GM20431 (cell line): Measurements from ENCODE around the gene ROR2.
"Not testable (repeated sequence)": the region's sequence is repeated elsewhere in the genome, so short reads cannot be mapped to it uniquely, and the experiment has no call there.

Source experiments
- in situ Hi-C: fragments of 300-500 bp; cut with MseI, MboI; formaldehyde crosslinking; loops from one replicate; pipeline ENCODE4 v1.15.0; 2020; ENCODE audit warnings: low sequenced_read_pairs; ENCODE audit not compliant: unreplicated experiment

Gene ROR2

DNA sequence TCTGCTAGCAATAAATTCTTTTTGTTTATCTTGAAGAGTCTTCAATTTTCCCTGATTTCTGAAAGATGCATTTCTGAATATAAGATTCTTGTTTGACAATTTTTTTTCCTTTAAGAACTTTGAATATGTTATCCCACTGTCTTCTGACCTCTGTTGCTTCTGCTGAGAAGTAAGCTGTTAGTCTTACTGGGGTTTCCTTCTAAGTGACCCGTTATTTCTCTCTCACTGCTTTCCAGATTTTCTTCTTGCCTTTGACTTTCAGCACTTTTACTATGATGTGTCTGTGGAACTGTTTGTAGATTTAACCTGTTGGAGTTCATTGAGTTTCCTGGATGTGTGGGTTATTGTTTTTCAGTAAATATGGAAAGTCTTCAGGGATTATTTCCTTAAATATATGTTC, 321.1 kb downstream of the ROR2 start:
- in situ Hi-C loops, result no loop called here

DNA sequence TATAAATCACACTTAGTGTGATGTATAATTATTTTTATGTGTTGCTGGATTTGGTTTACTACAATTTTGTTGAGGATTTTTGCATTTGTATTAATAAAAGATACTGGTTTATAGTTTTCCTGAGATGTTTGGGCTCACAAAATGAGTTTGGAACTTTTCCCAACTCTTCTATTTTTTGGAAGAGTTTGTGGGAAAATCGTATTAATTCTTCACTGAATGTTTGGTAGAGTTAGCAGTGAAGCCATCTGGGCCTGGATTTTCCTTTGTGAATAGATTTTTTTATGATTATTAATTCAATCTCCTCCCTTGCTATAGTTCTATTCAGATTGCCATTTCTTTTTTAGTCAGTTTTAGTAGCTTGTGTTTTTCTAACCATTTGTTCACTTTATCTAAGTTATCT, 324.7 kb downstream of the ROR2 start:
- in situ Hi-C loops, result no loop called here

DNA sequence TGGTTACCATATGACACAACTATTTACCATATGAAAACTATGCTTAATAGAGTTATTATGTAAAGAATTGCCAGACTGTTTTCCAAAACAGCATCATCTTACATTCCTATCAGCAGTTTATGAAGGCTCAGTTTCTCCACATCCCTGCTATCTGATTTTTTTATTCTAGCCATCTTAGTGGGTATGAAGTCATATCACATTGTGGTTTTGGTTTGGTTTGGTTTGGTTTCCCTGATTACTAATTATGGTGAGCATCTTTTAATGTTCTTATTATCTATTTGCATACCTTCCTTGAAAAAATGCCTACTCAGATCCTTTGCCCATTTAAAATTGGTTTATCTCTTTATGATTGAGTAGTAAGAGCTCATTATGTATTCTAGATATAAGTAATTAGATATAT, 327.0 kb downstream of the ROR2 start:
- in situ Hi-C loops, result no loop called here

DNA sequence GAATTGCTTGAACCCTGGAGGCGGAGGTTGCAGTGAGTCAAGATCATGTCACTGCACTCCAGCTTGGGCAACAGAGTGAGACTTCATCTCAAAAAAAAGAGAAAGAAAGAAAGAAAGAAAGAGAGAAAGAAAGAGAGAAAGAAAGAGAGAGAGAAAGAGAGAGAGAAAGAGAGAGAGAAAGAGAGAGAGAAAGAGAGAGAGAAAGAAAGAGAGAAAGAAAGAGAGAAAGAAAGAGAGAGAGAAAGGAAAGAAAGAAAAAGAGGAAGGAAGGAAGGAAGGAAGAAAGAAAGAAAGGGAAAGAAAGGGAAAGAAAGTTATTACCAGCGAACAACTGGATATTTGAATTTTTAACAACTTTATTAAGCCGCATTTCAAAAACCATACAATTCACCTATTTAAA, 327.9 kb downstream of the ROR2 start:
- in situ Hi-C loops, result not testable (repeated sequence)

DNA sequence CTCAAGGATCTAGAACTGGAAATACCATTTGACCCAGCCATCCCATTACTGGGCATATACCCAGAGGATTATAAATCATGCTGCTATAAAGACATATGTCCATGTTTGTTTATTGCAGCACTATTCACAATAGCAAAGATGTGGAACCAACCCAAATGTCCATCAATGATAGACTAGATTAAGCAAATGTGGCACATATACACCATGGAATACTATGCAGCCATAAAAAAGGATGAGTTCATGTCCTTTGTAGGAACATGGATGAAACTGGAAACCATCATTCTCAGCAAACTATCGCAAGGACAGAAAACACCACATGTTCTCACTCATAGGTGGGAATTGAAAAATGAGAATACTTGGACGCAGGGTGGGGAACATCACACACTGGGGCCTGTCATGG, 336.0 kb downstream of the ROR2 start:
- in situ Hi-C loops, result not testable (repeated sequence)

DNA sequence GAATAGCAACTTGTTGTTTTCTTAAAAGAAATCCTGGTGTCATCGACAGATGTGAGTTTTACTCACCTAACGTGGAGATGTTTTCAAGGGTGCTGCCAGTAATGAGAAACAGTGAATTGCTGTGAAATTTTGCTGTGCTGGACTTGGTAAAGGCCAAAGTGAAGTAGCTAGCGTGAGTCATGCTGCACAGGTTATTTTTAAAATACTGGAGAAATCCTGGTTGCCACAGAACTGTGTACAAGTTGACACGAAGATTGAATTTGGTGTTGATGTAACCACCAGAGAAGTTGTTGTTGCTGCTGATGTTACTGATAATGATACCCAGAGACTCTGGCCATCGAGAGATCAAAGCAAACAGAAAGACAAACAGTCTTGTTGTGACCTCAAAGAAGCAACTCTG, 338.4 kb downstream of the ROR2 start:
- in situ Hi-C loops, result no loop called here

DNA sequence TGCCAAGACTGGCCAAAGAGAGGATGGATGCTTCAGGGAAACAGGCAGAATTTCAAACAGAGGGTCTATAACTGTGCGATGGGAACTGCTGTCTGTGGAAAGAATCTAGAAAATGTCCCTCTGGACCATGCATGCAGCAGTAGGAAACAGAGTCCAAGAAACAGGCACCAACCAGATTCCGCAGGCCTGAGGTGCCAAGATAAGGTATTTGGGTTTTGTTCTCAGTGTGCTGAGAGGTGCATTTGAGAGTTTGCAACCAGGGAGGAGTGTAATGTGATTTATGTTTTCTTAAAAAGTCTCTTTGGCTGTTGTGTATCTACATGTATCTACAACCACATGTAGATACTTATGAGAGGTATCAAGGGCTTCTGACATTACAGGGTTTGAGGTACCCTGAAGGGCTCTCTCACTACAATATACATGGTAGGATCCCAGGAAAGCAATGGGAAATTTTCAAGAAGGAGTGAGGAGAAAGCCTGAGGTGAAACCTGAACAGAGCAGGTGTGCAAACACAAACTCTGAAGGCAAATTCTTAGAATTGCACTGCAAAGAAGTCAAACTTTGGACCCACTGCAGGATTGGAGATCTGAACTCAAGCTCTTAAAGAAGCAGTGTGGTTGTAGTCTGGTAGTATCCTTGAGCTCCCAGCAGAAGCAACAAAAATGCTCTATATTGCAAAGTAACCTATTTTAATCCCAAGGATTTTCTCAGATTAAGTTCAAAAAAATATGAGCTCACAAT, 343.6 kb downstream of the ROR2 start:
- in situ Hi-C loops, result no loop called here

DNA sequence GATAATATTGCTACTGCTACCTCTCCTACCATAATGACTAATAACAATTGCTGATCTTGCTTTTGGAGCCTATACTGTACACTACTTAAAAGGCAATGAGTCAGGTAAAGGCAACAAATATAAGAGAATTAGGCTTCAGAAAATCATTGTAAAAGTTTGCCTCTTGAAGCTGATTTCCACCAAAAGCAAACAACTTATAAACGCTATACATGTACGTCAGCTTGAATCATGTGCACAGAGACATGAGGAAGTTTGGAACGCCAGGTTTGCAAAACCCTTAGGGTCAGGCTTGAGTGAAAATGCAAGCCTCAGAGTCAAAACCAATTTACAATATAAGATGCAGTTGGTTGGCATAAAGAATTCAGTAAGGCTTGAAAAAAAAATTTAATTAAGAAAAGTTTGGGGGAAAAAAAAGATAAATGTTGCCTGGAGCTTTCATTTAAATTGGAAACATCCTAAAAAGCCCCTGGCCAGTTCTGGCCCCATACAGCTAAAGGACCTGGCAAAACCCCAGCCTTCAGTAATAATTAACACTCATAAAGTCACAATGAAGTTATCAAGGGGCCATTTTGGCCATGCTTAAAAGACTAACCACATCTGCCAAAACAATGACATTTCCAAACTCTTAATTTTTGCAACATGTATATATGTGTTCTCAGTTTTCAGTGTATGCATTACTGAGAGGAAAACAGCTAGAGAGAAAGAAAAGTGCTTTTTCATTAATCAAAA, 345.4 kb downstream of the ROR2 start:
- in situ Hi-C loops, result no loop called here

DNA sequence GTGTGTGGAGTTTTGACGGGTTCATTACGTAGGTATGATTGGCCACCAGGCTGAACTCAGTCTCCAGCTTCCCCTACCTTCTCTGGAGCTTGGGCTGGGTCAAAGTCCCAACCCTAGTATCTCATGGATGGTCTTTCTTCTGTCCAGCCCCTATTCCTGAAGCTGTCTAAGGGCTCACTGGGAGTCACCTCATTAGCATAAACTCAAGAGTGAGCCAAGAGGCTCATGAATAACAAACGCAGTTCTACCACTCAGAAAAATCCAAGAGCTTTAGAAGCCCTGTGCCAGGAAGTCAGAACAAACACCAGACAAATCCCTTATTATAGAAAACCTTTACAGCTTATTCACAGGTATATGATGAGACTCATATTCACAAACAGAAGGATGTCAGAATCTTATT, 346.1 kb downstream of the ROR2 start:
- in situ Hi-C loops, result no loop called here

DNA sequence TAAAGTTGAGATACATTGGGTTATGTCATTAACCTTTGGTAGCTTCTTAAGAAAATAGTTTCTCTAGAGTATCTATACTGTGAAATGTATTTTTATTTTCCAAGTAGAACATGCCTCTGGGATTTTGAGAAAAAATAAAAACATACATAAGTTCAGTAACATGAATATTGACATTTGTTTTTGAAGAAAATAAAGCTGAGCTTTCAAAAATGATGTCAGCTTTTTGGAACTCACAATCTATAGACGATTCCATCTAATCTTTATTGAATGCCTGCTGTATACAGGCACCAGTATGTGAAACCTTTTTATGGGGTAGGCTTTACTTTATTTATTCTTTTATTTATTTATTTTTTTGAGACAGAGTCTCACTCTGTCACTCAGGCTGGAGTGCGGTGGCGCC, 350.5 kb downstream of the ROR2 start:
- in situ Hi-C loops, result no loop called here

DNA sequence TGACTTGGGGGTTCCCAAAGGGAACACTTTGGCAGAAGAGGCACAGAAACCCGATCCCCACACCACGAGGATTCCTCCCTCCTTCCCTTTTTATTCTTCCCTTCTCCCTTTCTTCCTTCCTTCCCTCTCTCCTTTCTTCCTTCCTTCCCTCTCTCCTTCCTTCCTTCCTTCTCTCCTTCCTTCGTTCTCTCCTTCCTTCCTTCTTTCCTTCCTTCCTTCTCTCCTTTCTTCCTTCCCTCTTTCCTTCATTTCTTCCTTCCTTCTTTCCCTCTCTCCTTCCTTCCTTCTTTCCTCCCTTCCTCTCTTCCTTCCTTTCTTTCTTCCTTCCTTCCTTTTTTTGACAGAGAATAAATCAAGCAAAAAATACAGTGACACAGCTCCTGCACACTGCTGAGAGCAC, 358.4 kb downstream of the ROR2 start:
- in situ Hi-C loops, result no loop called here

DNA sequence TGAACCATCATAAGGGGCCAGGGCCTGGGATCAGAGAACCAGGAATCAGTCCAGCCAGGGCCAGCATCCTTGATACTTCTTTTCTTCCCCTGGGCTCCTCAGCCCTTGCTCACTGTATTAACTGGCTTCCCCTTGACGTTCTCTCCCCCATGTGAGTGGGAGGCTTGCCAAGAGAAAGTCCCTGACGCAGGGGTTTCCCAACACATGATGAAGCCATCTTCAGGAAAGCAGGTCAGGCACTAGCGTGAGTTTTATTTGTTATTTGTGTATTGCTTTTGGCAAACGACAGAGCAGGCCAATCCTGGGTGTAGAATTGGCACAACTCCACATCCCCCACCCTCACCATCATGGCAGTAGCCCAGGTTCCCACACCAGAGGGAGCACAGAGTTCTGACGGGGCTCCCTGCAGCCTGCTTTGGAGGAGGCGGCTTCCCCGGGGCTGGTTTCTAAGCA, 360.9 kb downstream of the ROR2 start:
- in situ Hi-C loops, result no loop called here

DNA sequence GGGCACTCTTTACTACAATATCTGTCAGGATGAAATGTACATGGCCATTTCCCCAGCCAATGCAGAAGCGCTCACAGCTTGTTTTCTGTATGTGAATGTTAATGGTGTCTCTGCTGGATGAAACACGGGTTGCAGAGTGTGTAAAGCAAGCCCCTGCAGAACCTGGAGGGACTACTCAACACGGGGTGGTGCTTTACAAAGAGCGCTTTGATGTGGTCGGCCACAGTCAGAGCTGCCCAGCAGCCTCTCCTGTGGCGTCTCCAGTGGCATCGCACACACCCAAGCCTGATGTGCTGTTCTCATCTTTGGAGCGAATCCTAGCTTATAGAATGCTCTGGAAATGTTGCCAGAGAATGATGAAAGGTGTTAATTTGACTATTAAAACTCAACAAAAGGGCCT, 363.7 kb downstream of the ROR2 start:
- in situ Hi-C loops, result no loop called here

DNA sequence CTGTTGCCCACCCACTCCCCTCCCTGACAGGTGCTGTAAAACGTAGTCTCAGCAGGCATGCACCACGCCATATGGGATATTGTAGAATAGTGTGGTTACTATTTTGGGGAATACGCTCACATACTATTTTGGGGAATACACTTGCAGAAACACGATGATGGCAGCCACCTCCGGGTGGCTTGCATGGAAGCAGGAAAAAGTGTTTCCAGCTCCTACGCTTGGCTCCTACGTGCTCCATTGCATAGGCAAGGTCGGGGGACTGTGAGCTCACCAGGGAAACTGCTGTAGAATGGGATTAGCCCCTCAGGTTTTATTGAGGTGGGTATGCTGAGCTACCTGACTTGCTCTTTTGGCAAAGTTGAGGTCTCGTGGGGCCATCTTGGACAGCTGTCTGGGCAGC, 366.1 kb downstream of the ROR2 start:
- in situ Hi-C loops, result no loop called here

DNA sequence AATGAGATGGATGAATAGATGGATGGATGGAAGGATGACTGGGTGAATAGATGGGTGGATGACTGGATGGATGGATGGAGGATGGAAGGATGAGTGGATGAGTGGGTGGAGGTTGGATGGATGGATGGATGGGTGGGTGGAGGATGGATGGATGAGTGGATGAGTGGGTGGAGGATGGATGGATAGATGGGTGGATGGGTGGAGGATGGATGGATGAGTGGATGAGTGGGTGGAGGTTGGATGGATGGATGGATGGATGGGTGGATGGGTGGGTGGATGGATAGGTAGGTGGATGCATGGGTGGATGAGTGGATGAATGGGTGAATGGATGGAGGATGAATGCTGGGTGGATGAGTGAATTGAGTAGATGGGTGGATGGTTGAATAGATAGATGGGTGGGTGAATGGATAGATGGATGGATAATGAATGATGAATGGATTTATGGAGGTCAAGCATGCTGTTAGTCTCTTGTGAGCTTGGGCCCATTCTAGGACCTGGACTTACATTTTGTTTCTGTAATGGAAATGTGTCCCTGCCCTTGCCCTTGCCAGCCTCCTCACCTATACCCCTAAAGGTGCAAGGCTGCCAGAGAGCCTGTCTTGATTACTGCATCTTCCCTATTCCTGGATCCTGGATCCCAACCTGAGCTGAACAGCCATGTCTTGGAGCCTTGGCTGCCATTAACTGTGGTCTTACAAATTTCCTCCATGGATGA, 366.7 kb downstream of the ROR2 start:
- in situ Hi-C loops, result no loop called here

DNA sequence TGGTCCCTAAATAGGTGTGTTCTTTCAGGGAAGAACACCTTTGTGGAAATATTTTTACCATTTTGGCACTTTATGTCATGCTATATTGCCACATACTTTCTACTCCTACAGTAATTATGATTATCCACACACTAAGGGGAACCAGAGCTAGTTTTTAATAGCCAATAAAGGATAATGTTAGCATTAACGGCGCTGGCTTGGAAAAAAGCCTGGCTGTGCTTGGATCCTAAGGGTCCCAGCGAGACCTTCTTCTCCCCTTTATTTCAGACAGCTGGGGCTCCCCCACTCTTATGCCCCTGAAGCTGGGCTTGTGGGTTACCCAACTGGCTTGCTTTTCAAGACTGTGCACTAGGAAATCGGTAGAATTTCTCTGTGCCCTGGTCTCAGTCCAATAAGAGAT, 367.8 kb downstream of the ROR2 start:
- in situ Hi-C loops, result no loop called here

DNA sequence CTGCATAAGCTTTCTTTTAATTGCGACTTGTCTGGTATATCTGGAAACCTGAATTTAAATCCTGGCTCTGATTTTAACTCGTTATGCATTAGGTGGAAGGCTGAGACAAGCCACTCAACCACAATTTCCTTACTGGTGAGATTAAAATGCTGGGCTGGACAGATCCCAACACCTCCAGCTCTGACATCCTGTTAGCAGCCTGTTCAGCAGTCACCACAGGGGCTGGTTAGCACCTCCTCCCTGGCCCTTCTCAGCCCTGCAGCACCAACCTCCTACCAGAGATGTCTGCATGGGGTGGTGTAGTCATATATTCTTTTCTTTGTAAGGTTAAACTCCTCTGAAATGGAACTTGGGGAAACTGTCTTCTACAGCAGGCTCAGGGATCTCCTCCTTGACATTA, 369.9 kb downstream of the ROR2 start:
- in situ Hi-C loops, result no loop called here

DNA sequence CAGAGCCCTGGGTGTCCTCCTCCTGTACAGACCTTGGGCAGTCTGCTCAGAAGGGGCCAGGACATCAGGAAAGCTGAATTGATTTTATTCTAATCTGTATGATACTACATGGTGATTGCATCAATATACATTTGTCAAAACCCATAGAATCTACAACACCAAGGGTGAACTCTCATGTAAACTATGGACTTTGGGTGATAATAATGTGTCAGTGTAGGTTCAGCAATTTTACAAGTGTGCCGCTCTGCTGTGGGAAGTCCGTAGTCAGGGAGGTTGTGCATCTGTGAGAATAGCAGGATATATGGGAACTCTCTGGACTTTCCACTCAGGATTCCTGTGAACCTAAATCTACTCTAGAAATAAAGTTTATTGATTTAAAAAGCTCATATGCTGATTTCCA, 371.1 kb downstream of the ROR2 start:
- in situ Hi-C loops, result no loop called here

DNA sequence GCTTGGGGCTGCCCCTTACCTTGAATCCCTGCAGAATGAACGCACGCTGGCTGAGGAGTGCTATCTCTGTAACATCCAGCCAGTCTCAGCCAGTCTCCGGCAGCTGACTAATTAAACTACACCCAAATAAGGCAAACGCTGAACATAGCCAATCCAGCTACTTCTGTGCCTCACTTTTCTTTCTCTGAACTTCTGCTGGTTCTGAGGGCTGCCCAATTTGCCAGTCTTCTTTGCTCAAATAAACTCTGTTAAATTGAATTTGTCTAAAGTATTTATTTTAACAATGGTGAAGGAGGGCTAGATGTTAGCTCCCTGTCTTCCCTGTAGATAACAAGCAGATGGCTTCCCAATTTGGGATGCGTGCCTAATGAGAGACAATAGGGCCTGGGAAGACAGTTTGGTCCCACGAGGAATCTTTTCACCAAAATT, 372.4 kb downstream of the ROR2 start:
- in situ Hi-C loops, result no loop called here

DNA sequence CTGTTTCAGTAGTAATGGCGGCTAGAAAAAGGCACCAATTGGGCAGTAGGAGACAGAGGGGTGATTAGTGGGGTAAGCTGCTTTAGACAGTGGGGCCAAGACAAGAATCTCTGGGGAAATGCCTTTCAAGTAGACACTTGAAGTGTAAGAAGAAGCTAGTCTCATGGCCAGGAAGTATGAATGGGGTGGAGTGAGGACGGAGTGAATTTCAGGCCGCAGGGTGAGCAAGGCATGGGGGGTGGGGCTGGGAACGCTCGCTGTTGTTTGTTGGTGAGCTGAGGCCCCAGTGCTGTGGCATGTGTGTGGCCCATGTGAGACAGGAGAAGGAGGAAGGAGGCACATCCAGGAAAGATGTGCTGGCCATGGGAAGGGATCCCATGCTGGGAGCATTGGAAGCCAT, 377.2 kb downstream of the ROR2 start:
- in situ Hi-C loops, result no loop called here

DNA sequence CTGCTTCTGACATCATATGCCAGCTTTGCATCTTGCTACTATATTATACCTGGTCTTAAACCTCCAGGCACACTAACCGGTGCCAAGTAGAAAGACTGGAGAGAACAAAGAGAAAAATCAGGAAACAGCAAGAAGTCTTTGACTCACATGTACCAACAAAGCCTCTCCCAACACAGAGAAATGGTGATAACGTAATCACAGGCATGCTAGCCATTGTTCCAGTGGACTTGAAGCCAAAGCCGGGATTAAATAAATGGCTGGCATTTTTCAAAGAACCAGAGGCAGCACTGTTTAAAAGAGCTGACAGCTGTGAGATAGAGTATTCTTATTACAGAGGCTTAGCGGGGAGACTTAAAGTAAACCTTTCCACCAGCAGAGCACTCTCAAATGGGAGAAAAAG, 378.0 kb downstream of the ROR2 start:
- in situ Hi-C loops, result no loop called here
